DMS153 treated with DMSO at 0.1 percent for 48 hours (cell line): Measurements from ENCODE around the gene APOE.
"Not testable (repeated sequence)": the region's sequence is repeated elsewhere in the genome, so short reads cannot be mapped to it uniquely, and the experiment has no call there.

Experiments used
- DNase-seq: peaks from one replicate; lab custom pipeline; 2025; ENCODE audit not compliant: unreplicated experiment; lab: John Stamatoyannopoulos, UW

APOE gene

DNA sequence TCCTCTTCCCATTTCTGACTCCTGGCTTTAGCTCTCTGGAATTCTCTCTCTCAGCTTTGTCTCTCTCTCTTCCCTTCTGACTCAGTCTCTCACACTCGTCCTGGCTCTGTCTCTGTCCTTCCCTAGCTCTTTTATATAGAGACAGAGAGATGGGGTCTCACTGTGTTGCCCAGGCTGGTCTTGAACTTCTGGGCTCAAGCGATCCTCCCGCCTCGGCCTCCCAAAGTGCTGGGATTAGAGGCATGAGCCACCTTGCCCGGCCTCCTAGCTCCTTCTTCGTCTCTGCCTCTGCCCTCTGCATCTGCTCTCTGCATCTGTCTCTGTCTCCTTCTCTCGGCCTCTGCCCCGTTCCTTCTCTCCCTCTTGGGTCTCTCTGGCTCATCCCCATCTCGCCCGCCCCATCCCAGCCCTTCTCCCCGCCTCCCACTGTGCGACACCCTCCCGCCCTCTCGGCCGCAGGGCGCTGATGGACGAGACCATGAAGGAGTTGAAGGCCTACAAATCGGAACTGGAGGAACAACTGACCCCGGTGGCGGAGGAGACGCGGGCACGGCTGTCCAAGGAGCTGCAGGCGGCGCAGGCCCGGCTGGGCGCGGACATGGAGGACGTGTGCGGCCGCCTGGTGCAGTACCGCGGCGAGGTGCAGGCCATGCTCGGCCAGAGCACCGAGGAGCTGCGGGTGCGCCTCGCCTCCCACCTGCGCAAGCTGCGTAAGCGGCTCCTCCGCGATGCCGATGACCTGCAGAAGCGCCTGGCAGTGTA lies 2.7 kb downstream of the APOE start:
- DNase-seq, result no peak

DNA sequence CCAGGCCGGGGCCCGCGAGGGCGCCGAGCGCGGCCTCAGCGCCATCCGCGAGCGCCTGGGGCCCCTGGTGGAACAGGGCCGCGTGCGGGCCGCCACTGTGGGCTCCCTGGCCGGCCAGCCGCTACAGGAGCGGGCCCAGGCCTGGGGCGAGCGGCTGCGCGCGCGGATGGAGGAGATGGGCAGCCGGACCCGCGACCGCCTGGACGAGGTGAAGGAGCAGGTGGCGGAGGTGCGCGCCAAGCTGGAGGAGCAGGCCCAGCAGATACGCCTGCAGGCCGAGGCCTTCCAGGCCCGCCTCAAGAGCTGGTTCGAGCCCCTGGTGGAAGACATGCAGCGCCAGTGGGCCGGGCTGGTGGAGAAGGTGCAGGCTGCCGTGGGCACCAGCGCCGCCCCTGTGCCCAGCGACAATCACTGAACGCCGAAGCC lies 3.3 kb downstream of the APOE start:
- no peak for DNase-seq

DNA sequence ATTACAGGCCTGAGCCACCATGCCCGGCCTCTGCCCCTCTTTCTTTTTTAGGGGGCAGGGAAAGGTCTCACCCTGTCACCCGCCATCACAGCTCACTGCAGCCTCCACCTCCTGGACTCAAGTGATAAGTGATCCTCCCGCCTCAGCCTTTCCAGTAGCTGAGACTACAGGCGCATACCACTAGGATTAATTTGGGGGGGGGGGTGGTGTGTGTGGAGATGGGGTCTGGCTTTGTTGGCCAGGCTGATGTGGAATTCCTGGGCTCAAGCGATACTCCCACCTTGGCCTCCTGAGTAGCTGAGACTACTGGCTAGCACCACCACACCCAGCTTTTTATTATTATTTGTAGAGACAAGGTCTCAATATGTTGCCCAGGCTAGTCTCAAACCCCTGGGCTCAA lies 4.2 kb downstream of the APOE start:
- no peak for DNase-seq

DNA sequence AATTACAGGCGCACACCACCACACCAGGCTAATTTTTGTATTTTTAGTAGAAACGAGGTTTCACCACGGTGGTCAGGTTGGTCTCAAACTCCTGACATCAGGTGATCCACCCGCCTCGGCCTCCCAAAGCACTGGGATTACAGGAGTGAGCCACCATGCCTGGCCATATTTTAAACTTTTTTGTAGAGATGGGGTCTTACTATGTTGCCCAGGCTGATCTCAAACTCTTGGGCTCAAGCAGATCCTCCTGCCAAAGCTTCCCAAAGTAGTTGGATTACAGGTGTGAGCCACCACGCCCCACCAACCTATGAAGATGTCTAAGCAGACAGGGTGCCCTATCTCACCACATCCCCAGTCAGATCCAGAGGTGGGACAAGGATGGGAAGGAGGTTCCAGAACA lies 6.3 kb downstream of the APOE start:
- not testable (repeated sequence) for DNase-seq

DNA sequence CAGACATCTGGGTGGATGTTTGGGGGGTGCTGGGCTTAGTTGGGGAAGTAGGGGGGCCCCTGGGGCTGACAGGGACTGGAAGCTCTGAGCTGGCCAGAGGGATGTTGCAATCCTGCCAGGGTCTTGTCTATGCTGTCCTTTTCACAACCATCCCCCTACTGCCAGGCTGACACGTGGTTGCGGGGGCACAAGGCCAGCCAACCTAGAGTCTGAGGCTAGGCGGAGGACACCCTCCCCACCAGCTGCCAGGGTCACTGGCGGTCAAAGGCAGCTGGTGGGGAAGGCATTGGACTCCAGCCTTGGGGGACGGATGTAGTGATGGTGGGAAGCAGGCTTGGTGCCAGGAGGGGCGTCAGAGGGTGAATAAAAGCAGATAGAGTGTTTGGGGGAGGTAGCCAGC lies 7.3 kb downstream of the APOE start:
- no peak for DNase-seq

DNA sequence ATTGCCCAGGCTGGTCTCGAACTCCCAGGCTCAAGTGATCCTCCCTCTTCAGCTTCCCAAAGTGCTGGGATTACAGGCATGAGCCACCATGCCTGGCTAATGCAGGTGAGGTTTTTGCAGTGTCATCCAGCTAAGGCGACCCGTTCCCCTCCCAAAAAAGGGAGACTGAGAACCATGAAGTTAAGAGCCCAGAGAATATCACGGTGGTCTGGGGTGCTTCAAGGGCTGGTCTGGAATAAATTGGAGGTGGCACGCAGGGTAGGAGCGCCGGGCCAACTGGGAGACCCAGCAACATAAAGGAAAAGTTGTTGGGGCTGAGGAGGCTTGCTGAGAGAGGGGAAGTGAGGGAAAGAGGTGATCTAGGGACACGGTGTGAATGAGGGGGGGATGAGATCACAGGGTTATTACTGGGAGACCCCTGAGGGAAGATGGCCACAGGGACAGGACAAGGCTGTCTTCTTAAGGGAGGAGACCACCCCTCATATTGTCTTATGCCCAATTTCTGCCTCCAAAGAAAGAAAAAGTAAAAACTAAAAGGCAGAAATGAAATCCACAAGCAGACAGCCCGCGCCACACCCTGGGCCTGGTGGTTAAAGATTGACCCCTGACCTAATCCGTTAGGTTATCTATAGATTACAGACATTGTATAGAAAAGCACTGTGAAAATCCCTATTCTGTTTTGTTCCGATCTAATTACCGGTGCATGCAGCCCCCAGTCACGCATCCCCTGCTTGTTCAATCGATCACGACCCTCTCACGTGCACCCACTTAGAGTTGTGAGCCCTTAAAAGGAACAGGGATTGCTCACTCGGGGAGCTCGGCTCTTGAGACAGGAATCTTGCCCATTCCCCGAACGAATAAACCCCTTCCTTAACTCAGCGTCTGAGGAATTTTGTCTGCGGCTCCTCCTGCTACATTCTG lies 8.2 kb downstream of the APOE start:
- DNase-seq, result not testable (repeated sequence)

DNA sequence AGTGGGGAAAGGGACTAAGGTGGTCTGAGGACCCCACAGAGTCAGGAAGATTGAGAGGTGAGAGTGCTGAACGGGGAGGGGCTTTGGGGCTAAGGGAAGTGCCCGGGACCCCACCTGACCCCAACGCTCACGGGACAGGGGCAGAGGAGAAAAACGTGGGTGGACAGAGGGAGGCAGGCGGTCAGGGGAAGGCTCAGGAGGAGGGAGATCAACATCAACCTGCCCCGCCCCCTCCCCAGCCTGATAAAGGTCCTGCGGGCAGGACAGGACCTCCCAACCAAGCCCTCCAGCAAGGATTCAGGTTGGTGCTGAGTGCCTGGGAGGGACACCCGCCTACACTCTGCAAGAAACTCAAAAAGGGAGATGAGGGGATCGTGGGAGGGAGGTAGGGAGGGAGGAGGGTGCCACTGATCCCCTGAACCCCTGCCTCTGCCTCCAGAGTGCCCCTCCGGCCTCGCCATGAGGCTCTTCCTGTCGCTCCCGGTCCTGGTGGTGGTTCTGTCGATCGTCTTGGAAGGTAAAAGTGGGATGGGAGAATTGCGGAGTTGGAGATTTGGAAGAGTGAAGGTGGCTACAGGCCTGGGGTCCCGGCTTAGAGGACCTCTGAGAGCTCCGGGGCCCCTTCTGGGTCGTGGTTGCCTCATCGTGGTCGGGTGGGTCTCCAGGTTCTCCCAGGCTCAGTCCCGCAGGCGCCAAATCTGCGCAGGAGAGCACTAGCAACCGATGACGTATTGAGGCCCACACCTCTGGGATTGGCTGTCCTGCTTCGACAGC lies 9.0 kb downstream of the APOE start, which contains the start of gene APOC1:
Gene APOC1, plus strand, starts transcription at position 176 of the 774 bp plus-strand sequence. Its CDS starts 284 bp downstream, at position 460.
- peak; percentile 81 for DNase-seq

DNA sequence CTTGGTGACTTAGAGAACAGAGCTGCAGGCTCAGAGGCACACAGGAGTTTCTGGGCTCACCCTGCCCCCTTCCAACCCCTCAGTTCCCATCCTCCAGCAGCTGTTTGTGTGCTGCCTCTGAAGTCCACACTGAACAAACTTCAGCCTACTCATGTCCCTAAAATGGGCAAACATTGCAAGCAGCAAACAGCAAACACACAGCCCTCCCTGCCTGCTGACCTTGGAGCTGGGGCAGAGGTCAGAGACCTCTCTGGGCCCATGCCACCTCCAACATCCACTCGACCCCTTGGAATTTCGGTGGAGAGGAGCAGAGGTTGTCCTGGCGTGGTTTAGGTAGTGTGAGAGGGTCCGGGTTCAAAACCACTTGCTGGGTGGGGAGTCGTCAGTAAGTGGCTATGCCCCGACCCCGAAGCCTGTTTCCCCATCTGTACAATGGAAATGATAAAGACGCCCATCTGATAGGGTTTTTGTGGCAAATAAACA lies 18.7 kb downstream of the APOE start:
- DNase-seq, result no peak

DNA sequence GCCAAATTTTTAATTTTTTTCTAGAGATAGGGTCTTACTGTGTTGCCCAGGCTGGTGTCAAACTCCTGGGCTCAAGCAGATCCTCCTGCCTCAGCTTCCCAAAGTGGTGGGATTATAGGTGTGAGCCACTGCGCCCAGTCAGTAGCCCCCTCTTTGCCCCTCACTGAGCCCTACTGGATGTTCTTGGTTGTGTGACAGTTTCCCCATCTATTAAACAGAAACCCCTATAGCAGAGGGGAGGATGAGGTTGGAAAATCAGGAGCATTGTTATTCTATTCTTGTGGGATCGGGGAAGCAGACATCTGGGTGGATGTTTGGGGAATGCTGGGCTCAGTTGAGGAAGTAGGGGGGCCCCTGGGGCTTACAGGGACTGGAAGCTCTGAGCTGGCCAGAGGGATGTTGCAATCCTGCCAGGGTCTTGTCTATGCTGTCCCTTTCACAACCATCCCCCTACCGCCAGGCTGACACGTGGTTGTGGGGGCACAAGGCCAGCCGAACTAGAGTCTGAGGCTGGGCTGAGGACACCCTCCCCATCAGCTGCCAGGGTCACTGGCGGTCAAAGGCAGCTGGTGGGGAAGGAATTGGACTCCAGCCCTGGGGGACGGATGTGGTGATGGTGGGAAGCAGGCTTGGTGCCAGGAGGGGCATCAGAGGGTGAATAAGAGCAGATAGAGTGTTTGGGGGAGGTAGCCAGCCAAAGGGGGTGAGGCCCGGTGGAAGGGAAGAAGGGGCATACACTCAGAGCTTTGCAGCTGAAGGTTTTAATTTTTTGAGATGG lies 19.7 kb downstream of the APOE start:
- no peak for DNase-seq

DNA sequence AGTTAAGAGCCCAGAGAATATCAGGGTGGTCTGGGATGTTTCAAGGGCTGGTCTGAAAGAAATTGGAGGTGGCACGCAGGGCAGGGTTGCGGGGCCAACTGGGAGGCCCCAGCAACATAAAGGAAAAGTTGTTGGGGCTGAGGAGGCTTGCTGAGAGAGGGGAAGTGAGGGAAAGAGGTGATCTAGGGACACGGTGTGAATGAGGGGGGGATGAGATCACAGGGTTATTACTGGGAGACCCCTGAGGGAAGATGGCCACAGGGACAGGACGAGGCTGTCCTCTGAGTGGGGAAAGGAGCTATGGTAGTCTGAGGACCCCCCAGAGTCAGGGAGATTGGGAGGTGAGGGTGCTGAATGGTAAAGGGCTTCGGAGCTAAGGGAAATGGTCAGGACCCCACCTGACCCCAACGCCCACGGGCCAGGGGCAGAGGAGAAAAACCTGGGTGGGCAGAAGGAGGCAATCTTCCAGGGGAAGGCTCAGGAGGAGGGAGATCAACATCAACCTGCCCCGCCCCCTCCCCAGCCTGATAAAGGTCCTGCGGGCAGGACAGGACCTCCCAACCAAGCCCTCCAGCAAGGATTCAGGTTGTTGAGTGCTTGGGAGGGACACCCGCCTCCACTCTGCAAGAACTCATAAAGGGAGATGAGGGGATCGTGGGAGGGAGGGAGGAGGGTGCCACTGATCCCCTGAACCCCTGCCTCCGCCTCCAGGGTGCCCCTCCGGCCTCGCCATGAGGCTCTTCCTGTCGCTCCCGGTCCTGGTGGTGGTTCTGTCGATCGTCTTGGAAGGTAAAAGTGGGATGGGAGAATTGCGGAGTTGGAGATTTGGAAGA lies 20.9 kb downstream of the APOE start:
- not testable (repeated sequence) for DNase-seq

DNA sequence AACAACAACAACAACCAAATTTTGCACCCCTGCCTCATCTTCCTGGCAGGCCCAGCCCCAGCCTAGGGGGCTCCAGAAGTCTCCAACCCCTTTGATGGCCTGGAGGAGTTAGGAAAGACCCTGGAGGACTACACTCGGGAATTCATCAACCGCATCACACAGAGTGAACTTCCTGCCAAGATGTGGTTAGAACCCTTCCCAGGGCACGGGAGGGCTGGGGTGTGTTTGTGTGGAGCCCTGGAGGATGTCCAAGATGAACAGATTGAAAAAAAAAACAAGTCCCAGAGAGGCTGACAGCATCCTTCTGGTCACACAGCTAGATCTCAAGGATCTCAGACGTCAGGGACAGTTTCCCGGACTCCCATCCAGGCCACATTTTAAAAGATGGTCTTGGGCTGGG lies 22.1 kb downstream of the APOE start:
- DNase-seq, result no peak

DNA sequence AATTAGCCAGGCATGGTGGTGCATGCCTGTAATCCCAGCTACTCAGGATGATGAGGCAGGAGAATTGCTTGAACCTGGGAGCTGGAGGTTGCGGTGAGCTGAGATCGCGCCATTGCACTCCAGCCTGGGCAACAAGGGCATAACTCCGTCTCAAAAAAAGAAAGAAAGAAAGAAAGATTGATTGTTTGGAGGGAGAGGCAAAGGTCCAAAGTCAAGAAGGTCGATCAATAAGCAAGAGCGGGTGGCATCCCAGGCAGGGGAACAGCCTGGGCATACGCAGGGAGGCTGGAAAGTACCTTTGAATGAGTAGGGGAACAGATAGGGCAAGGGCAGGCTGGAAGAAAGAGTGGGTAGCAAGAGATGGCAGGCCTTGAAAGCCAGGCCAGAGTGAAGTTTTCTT lies 24.5 kb downstream of the APOE start:
- DNase-seq, result no peak

DNA sequence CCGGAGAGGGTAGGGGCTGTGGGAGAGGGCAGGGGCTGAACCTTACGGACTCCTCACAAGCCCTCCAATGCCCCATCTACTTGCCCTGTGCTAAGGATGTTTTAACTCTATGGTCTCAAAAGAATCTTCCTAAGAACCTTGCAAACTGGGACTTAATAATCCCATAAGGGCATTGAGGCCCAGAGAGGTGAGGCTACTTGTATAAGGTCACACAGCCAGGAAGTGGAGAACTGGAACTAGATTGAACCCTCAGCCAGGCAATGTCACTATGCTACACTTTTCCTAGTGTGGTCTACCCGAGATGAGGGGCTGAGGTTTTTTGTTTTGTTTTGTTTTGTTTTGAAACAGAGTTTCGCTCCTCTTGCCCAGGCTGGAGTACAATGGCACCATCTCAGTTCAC lies 25.9 kb downstream of the APOE start:
- DNase-seq, result no peak

DNA sequence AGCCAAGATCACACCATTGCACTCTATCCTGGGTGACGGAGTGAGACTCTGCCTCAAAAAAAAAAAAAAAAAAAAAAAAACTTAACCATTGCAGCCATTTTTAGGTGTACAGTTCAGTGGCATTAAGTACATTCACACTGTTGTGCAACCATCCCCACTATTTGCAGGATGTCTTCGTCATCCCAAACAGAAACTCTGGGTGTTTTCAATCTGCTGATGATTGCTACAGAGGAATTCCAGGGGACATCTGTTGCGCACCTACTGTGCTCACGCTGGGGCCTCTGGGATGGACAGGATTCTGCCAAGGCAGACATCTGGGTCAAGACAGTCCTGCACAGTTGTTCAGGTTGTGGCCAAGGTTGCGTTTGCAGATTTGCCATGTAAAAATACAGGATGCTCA lies 34.1 kb downstream of the APOE start:
- DNase-seq, result no peak

DNA sequence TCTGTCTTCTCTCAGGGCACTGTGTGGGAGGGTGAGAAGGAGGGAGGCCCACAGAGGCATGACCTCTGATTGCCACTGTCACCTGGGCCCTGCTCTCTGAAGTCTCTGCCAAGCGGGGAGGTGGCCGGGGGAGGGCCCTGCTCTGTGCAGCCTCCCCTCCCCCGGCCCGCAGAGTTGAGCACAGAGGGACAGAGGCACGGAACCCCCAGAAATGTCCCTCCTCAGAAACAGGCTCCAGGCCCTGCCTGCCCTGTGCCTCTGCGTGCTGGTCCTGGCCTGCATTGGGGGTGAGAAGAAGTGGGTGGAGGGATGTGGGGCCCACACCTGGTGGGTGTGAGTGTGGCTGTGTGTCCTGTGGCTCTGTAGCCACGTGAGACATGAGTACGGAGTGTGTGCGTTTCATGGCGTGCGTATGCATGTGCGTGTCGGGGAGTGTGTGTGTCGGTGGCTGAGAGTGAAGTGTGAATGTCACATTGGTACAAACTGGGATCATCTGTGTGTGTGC lies 36.5 kb downstream of the APOE start, which contains the start of gene APOC4:
Gene APOC4, plus strand, starts transcription at position 171 of the 505 bp plus-strand sequence. Its CDS starts 41 bp downstream, at position 212.
- no peak for DNase-seq

DNA sequence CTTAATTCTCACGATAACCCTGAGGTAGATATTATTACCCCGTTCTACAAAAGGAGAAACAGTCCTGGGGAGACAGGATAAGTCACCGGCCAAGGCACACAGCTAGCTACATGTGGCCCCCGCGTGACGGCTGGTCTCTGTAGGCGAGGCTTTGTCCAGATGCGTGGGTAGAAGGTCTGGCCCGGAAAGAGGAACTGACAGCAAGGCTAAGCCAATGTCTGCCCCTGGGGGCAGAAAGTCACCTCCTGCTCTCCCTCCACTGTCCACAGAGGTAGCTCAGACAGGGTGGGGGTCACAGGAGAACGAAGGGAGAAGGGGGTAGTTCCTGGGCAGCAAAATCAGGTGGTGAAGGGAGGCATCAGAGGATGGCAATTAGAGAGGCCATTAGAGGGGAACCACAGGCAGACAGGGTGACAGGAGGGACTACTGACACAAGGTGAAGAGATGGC lies 38.2 kb downstream of the APOE start:
- no peak for DNase-seq

DNA sequence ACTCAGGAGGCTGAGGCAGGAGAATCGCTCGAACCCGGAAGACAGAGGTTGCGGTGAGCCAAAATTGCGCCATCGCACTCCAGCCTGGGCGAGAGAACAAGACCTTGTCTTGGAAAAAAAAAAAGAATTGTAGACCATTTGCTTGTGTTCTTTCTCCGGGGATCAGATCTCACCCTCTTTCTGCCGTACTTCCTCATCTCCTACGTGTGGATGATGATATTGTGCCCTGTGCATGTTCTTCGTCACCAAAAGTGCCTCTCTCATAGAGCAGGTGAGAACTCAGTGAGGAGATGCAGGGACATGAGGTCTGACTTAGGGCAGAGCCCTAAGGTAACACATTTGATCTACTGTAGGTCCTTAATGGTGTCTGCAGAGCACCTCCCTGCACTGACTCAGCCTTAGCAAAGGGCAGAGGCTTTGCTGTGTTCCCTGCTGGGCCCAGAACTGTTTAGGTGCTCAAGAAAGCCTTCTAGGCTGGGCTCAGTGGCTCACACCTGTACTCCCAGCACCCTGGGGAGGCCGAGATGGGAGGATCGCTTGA lies 41.5 kb downstream of the APOE start:
- DNase-seq, result no peak

DNA sequence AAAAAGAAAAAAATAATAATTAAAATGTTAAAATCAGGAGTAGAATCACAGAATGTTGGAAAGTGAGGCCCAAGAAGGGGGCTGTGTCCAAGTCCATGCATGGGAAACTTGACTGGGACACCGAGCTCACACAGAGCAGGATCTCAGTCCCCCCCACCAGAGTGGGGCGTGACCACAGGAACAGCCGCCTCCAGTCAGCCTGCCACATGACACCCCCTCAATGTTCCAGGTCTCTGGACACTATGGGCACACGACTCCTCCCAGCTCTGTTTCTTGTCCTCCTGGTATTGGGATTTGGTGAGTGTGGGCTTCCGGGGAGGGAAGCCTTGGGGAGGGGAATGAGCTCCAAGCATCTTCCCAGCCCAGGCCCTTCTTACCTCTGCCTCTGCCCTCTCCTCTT lies 42.6 kb downstream of the APOE start:
- DNase-seq, result no peak
